T-helper 1 cell treated with Interleukin-12 subunit alpha and Interleukin-12 subunit beta and Interleukin-4 antibody, amounts not matched to agents 30 ng/mL and 1 ng/mL, for 36 hours (primary cell): ENCODE results near the gene ST13. TPM values are rescaled to one million over a fixed set of nuclear protein-coding genes. Genes with fewer than 3 reads are reported as not detected.
"Not testable (repeated sequence)": the region's sequence is repeated elsewhere in the genome, so short reads cannot be mapped to it uniquely, and the experiment has no call there.

Experiments
- intact Hi-C: fragments of 100-400 bp; cut with micrococcal nuclease; formaldehyde crosslinking; loops from one replicate; pipeline ENCODE4 v1.15.1; 2024
- total RNA-seq: library from RNA; stranded (reverse); gene quantifications from 2 replicates; pipeline ENCODE4 v1.2.3, GENCODE V29; 2022

Gene ST13
- total RNA-seq, 1 donor from 2014 or later, result 124 TPM

DNA sequence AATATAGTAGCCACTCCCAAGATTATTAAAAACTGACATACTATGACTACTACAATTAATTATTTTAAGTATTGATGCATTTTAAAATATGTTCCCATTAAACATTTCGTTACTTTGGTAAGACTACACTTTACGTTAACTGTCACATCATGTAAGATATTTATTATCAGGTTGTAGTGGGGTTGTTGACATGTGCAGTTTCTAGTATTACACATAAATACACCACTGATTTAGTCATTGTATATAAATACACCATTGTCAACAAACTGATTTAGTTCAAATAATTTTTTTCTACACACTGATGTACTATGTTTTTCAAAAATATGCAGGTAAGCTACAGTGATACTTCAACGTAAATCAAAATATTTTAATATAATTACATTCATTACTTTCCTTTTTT lies 11.5 kb downstream of the ST13 start:
- intact Hi-C loops, result no loop called here

- intact Hi-C loops, result no loop called here
Measured at GRCh38 chr22:40838486-40838885, 18.0 kb downstream of the ST13 start.

DNA sequence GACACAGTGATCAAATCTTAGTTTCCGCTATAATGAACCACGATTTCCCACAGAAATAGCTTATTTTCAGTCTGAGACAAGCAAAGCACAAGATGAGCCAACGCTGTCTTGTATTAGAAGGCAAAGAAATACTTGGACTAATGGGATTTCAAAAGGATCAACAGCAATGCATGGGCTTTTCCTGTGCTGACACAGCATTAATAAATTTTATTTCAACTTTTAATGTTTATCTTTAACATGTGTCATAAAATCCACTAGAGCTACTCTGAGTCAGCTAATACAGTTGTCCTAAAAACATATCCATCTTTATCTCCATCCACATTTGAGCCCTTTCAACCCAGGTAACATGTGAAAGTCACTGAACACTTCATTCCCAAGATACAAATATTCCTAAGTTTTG lies 21.8 kb downstream of the ST13 start:
- intact Hi-C loops, result no loop called here

DNA sequence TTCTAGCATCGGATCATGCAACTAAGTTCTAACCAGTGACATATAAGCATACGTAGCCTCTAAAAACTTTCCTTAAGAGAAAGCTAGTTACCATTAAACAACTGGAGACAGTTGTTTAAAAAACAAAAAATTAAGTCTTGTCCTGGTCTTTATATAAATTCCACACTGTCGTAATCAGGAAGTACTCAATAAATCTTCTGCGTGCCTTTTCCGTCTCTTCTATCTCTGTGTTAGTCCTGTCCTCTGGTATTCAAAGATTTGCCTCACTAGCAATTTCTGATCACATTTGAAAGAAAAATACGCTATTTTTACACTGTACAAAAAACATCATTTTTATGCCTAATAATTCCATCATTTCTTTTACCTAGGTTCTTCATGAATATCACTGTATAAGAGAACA lies 27.3 kb downstream of the ST13 start:
- intact Hi-C loops, result no loop called here

DNA sequence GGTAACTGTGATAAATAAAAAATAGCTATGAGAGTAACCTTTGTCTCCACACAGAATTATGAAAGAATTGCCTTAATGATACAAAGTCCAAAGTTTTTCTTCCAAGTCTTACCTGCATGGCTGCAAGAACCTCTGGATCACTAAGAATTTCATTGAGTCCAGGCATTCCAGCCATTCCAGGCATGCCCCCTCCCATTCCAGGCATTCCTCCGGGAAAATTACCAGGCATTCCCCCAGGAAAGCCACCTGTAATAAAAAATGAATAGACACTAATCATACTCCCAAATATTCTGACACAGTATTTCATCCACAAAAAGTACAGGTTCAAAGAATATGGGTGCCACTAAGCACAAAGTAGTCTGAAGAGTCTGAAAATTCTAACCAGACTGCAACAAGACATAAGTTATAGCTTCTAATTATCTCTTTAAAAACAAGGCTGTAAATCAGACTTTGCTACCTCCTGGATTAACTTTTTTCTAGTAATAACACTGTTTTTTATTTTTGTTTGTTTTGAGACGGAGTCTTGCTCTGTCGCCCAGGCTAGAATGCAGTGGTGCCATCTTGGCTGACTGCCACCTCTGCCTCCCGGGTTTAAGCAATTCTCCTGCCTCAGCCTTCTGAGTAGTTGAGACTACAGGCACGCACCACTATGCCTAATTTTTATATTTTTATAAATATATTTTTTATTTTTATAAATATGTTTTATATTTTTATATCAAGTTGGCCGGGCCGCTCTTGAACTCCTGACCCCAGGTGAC lies 29.3 kb downstream of the ST13 start:
- intact Hi-C loops, result no loop called here

DNA sequence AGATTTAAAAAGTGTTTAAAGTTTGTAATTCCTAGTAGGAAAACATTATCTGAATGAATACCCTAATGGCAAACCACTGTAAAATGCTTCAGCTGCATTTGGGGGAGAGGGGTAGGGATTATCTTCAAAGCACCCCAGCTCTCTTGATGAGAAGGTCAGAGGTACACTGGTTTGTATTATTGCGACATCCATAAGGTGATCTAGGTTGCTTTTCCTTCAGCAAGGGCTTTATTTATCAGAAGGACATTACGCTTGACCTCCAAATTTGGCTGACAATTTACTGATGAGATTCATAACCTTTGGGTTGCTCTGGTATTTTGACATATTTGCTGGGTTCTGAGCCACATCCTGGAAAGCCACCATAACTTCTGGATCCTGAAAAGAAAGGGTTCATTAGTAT lies 30.1 kb downstream of the ST13 start:
- intact Hi-C loops, result not testable (repeated sequence)

DNA sequence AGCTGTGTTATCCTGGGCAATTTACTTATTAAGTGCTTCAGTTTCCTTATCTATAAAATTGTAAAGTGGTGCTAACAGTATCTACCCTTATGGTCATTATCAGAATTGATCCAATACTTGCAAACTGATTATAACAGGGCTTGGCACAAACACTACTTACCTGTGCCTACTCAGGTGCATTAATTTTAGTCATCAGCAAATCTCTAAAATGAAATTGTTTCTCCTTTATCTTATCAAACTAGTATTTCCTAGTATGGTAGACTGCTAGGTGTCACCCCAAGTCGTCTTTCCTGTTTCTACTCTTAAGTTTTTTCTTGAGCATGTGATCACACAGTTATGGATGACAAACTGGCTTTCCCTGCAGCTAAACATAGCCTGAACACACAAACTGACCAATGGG lies 33.0 kb downstream of the ST13 start:
- intact Hi-C loops, result no loop called here

DNA sequence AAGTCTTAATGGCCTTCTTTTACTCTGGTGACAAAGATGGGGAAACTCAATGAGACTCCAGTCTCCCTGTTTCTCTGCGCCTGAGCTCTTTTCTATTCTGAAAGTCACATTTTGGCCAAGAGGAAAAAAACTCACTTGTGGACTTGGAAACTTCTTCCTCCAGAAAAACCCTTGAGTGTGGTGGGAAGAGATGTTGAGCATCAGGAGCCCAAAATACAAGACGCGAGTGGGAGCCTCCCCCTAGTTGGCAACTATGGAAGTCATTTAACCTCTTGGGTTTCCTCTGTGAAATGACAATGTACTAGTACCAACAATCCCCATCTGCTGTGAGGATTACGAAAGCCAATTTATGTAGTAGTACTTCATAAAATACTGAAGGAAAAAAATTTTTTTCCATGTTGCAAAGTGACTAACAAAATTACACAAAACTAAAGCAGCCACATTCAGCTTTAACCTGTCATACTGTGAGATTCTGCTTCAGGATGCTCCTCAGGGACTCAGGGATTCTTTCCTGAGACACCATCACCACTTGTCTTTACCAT lies 36.8 kb downstream of the ST13 start:
- intact Hi-C loops, result loop anchor here (1.0 to 2.0 kb wide), 9 partner anchors 37 to 650 kb away; partner anchors contain the start of genes ACO2, MRTFA, RANGAP1 and RBX1

DNA sequence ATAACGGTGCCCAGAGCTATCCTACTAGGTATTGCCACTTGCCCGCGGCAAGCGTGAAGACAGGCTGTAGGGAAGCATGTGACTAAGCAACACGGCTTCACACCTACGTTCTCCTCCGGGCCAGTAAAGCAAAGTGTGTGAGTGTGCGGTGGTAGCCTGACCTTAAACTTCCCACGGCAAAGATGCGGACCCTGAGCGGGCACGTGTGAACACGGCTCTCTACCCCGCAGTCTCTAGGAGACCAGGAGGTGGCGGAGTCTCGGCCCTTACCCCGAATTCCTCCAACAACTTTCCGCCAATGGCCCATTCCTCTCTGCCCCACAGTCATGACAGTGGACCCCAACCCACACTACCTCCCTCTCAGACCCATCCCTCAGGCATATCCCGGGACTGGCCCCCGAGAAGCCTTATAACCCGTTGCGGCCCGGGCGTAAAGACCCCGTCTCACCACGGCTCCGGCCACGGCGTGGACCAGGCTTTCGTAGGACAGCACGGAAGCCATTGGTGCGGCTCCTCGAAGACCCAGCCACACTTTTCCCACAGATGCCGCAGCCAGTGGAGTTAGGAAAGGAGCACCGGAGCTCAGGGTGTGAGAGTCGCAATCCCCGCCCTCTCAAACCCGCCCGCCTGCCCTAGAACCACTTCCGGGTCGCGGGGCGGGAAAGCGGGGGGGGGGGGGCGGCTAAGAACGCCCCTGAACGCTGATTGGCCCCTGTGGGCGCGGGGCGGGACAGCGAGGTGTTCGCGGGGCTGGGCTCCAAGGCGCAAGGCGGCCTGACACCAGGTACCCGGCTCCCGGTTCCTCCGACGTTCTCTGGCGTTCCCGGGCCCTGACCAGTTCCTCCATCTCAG lies 37.5 kb downstream of the ST13 start, which contains the start of gene SLC25A17:
Gene SLC25A17, minus strand, starts transcription at position 600 of the 852 bp plus-strand sequence. Its CDS starts 98 bp downstream, at position 502.
- intact Hi-C loops, result loop anchor here (1.0 to 2.0 kb wide), 9 partner anchors 37 to 650 kb away; partner anchors contain the start of genes ACO2, MRTFA, RANGAP1 and RBX1

- intact Hi-C loops, result loop anchor here (2.0 kb wide), 3 partner anchors 91 to 447 kb away; partner anchors contain the start of gene SGSM3
Measured at GRCh38 chr22:40818192-40818746, 38.2 kb downstream of the ST13 start.

- intact Hi-C loops, result loop anchor here (2.0 kb wide), 3 partner anchors 91 to 447 kb away; partner anchors contain the start of gene SGSM3
Measured at GRCh38 chr22:40817737-40818136, 38.7 kb downstream of the ST13 start.

DNA sequence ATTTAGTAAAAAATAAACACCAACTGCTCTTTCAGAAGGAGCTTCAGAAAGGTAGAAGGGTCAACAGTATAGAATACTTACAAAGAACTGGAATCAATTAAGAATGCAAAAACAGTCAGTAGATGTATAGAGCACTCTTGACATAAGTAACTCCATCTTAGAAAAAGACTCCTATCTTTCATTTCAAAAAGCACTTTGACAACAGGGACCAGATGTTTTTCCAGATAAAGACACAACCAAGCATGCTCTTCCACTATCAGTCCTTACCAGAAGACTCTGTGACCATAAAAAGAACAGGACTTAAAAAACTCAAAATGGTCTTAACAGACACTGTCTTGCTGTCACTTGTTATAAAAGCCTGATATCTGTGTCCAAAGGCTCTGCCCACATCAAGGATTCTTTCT lies 42.5 kb downstream of the ST13 start:
- intact Hi-C loops, result no loop called here

- intact Hi-C loops, result no loop called here
Measured at GRCh38 chr22:40808018-40808841, 48.2 kb downstream of the ST13 start.

DNA sequence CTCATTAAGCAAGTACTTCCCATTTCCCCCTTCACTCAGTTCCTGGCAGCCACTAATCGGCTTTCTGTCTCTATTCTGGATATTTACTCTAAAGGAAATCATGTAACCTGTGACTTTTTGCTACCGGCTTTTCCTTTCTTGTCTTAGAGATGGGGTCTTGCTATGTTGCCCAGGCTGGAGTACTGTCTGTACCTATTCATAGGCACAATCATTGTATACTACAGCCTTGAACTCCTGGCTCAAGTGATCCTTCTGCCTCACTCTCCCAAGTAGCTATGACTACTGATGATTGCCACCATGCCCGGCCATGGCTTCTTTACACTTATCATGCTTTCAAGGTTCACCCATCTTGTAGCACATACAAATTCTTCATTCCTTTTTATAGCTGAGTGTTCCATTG lies 49.7 kb downstream of the ST13 start:
- intact Hi-C loops, result no loop called here

GRCh38 chr22:40805699-40806203 lies 50.7 kb downstream of the ST13 start:
- intact Hi-C loops, result no loop called here

DNA sequence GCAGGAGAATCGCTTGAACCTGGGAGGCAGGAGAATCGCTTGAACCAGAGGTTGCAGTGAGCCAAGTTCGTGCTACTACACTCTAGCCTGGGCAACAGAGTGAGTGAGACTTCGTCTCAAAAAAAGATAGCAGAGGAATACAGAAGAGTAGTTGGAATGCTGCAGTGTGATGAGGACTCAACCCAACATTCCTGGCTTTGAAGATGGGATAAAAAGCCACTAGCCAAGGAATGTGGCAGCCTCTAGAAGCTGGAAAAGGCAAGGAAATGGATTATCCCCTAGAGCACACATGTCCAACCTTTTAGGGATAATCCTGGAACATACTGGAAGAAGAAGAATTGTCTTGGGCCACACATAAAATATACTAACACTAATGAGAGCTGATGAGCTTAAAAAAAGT lies 51.2 kb downstream of the ST13 start:
- intact Hi-C loops, result no loop called here

DNA sequence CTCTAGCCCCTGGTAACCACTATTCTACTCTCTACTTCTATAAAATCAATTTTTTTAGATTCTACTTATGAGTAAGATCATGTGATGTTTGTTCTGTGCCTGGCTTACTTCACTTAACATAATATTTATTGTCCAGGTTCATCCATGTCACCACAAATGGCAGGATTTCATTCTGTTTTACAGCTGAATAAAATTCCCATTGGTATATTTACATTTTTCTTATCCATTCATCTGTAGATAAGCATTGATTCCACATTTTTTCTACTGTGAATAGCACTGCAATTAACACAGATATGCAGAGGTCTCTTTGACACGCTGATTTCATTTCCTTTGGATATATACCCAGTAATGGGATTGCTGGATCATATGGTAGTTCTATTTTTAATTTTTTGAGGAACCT lies 53.1 kb downstream of the ST13 start:
- intact Hi-C loops, result no loop called here

DNA sequence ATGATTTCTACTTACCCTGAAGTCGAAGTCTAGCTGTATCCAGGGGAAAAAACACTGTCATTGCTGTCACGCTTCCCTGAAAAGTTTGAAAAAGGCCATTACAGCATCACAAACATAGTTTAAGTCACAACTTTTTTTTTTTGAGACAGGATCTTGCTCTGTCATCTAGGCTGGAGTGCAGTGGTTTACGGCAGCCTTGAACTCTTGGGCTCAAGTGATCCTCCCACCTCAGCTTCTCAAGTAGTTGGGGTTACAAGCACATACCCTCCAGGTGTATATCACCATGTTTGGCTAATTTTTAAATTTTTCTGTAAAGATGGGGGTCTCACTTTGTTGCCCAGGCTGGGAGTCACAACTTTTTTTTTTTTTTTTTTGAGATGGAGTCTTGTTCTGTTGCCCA lies 57.4 kb downstream of the ST13 start:
- intact Hi-C loops, result no loop called here

DNA sequence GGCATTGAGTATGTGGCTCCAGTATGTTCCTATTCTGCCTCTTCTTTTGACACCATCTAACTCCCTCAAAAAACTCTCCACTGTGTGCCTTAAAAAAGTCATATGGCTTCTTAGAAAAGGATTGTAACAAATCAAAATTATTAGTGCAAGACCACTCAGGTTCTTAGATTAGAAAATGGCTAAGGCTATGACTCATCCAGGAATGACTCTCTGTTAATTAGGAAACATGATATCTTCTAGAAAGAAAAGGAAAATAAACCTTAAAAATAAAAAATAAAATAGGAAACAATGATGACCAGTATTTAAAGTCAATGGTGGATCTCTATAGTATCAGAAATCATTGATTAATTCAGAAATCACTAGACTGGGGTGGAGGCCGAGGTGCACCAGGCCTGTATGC lies 59.0 kb downstream of the ST13 start:
- intact Hi-C loops, result no loop called here

- intact Hi-C loops, result no loop called here
Measured at GRCh38 chr22:40792451-40792850, 64.0 kb downstream of the ST13 start.
